ENCODE results near the gene UBA6. TPM values are rescaled to one million over a fixed set of nuclear protein-coding genes. Genes with fewer than 3 reads are reported as not detected.
"Not testable (repeated sequence)": the region's sequence is repeated elsewhere in the genome, so short reads cannot be mapped to it uniquely, and the experiment has no call there.

Gene UBA6
- total RNA-seq, 3 donors from 2014 or later = 37.8 to 85.5 (median 50.5) TPM

GRCh38 chr4:67744561-67745283 is 43.8 kb upstream of the UBA6 start:
- no peaks in the 10 kb centered on the region for H3K9me3 ChIP-seq
- no peaks in the 10 kb centered on the region for H3K4me1 ChIP-seq
- no peak overlapping the region for H3K27ac ChIP-seq
- no peak for DNase-seq (ENCODE audit: low spot score in 2 of 2)
- intact Hi-C loops (cut with DNase I; ENCODE audit: low total_unique reads) = no loop called here
- no peak for TF ChIP-seq POLR2A (IDR thresholded peaks at IDR 0.05)
- TF ChIP-seq, protein P1, sequence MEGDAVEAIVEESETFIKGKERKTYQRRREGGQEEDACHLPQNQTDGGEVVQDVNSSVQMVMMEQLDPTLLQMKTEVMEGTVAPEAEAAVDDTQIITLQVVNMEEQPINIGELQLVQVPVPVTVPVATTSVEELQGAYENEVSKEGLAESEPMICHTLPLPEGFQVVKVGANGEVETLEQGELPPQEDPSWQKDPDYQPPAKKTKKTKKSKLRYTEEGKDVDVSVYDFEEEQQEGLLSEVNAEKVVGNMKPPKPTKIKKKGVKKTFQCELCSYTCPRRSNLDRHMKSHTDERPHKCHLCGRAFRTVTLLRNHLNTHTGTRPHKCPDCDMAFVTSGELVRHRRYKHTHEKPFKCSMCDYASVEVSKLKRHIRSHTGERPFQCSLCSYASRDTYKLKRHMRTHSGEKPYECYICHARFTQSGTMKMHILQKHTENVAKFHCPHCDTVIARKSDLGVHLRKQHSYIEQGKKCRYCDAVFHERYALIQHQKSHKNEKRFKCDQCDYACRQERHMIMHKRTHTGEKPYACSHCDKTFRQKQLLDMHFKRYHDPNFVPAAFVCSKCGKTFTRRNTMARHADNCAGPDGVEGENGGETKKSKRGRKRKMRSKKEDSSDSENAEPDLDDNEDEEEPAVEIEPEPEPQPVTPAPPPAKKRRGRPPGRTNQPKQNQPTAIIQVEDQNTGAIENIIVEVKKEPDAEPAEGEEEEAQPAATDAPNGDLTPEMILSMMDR (IDR thresholded peaks at IDR 0.05) = no peak
- no peak for TF ChIP-seq POLR2AphosphoS5 (IDR thresholded peaks at IDR 0.05)
- H3K4me3 ChIP-seq = no peak overlapping the region
- no peaks in the 10 kb centered on the region for H3K36me3 ChIP-seq
- no peaks in the 10 kb centered on the region for H3K27me3 ChIP-seq

GRCh38 chr4:67743194-67743593 is 42.2 kb upstream of the UBA6 start:
- H3K4me1 ChIP-seq = no peaks in the 10 kb centered on the region
- H3K27me3 ChIP-seq = no peaks in the 10 kb centered on the region
- H3K9me3 ChIP-seq = no peaks in the 10 kb centered on the region
- TF ChIP-seq, protein P1 (IDR thresholded peaks at IDR 0.05) = no peak
- no peak for TF ChIP-seq POLR2AphosphoS5 (IDR thresholded peaks at IDR 0.05)
- no peak overlapping the region for H3K27ac ChIP-seq
- no peaks in the 10 kb centered on the region for H3K36me3 ChIP-seq
- no peak for DNase-seq (ENCODE audit: low spot score in 2 of 2)
- no peak overlapping the region for H3K4me3 ChIP-seq
- intact Hi-C loops (cut with DNase I; ENCODE audit: low total_unique reads) = no loop called here

DNA sequence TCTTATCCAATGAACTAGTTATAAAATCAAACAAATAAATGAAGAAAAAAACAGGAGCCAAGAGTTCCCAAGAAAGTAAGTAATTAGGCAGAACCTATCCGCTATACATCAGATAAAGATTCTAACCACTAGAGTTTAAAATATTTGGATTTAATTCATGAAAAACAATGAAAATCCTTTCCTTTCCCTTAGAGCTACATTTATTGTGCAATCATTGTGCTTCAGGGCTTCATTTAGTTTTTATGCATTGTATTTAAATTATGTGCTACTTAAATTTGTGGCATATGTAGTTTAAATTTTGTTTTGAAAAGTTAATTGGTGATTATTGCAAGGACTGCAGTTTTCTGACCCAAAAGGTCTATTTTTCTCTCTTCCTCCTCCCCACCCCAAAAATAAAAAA is 35.3 kb upstream of the UBA6 start:
- no peaks in the 10 kb centered on the region for H3K9me3 ChIP-seq
- intact Hi-C loops (cut with DNase I; ENCODE audit: low total_unique reads) = no loop called here
- H3K36me3 ChIP-seq = no peaks in the 10 kb centered on the region
- H3K27me3 ChIP-seq = no peaks in the 10 kb centered on the region
- H3K4me3 ChIP-seq = no peak overlapping the region
- TF ChIP-seq POLR2AphosphoS5 (IDR thresholded peaks at IDR 0.05) = no peak
- TF ChIP-seq, protein P1 (IDR thresholded peaks at IDR 0.05) = no peak
- TF ChIP-seq POLR2A (IDR thresholded peaks at IDR 0.05) = no peak
- DNase-seq (ENCODE audit: low spot score in 2 of 2) = no peak
- no peaks in the 10 kb centered on the region for H3K4me1 ChIP-seq
- H3K27ac ChIP-seq = no peak overlapping the region

GRCh38 chr4:67735325-67735724 is 34.4 kb upstream of the UBA6 start:
- intact Hi-C loops (cut with DNase I; ENCODE audit: low total_unique reads) = no loop called here
- DNase-seq (ENCODE audit: low spot score in 2 of 2) = no peak
- Histone ChIP-seq H3K27ac (no peak overlapping the region), H3K4me1 (no peaks in the 10 kb centered on the region), H3K27me3 (no peaks in the 10 kb centered on the region), H3K9me3 (no peaks in the 10 kb centered on the region), H3K36me3 (no peaks in the 10 kb centered on the region), H3K4me3 (no peak overlapping the region)
- TF ChIP-seq, protein P1 (IDR thresholded peaks at IDR 0.05) = no peak
- no peak for TF ChIP-seq POLR2AphosphoS5 (IDR thresholded peaks at IDR 0.05)
- TF ChIP-seq POLR2A (IDR thresholded peaks at IDR 0.05) = no peak

GRCh38 chr4:67730511-67730910 is 29.6 kb upstream of the UBA6 start:
- H3K4me1 ChIP-seq; H3K9me3 ChIP-seq; intact Hi-C loops (cut with DNase I; ENCODE audit: low total_unique reads); H3K4me3 ChIP-seq; DNase-seq (ENCODE audit: low spot score in 2 of 2); H3K27ac ChIP-seq; H3K36me3 ChIP-seq; H3K27me3 ChIP-seq: not testable (repeated sequence)

Data from breast epithelium (tissue), 4 donors.